IMR-90 (cell line): ENCODE results near the gene TMEM161B. TPM values are rescaled to one million over a fixed set of nuclear protein-coding genes. Genes with fewer than 3 reads are reported as not detected.

ENCODE experiments used
- ATAC-seq: fragments of 200-7000 bp; cut with Tn5 transposase; 2 replicates; pipeline ENCODE4 v1.9.1; 2020; ENCODE audit warnings: low read depth, mild to moderate bottlenecking, moderate library complexity
- BruUV-seq: library from RNA; stranded (reverse); fragments of 400-500 nt; replicated peaks from 2 replicates; lab custom pipeline; 2021; lab: Mats Ljungman, UMichigan
- CTCF ChIA-PET: fragments of 300-600 bp; formaldehyde crosslinking; extraction: SDS; loops from one replicate; lab custom pipeline; 2021; ENCODE audit warnings: antibody characterized with exemption; lab: Yijun Ruan, JAX
- POLR2A ChIA-PET: fragments of 300-600 bp; sonication (Branson Sonifier 250); formaldehyde crosslinking; loops from one replicate; lab custom pipeline; 2022; ENCODE audit warnings: antibody characterized with exemption; ENCODE audit not compliant: unreplicated experiment; lab: Charles Lee
- DNase-seq: peaks from one replicate; pipeline ENCODE4 v3.0.0; 2013
- H2AFZ ChIP-seq: replicated peaks from 2 replicates; pipeline ENCODE3; 2013; ENCODE audit warnings: low read length, mild to moderate bottlenecking; ENCODE audit not compliant: poor library complexity
- H2AK5ac ChIP-seq: 2 replicates; pipeline ENCODE4 v1.6.1; 2013; ENCODE audit warnings: low read depth, low read length, inconsistent platforms
- H2AK9ac ChIP-seq: replicated peaks from 2 replicates; pipeline ENCODE3; 2013; ENCODE audit warnings: mild to moderate bottlenecking, low read depth, low read length, moderate library complexity; ENCODE audit not compliant: poor library complexity
- H2BK120ac ChIP-seq: 2 replicates; pipeline ENCODE4 v1.6.1; 2013; ENCODE audit warnings: low read depth, low read length, inconsistent platforms
- H2BK15ac ChIP-seq: 3 replicates; pipeline ENCODE4 v1.6.1; 2013; ENCODE audit warnings: low read depth, low read length, inconsistent platforms
- H2BK20ac ChIP-seq: 2 replicates; pipeline ENCODE4 v1.6.1; 2013; ENCODE audit warnings: low read depth, mild to moderate bottlenecking, inconsistent platforms, low read length, moderate library complexity
- H2BK5ac ChIP-seq: 2 replicates; pipeline ENCODE4 v1.6.1; 2013; ENCODE audit warnings: mild to moderate bottlenecking, low read depth, low read length, inconsistent platforms; ENCODE audit not compliant: poor library complexity, severe bottlenecking
- H3K14ac ChIP-seq: replicated peaks from 2 replicates; pipeline ENCODE4 v1.6.1; 2013; ENCODE audit warnings: low read depth, low read length, inconsistent platforms
- H3K18ac ChIP-seq: 2 replicates; pipeline ENCODE4 v1.6.1; 2013; ENCODE audit warnings: low read depth, low read length, control low read depth
- H3K23ac ChIP-seq: 2 replicates; pipeline ENCODE4 v1.6.1; 2013; ENCODE audit warnings: low read depth, low read length, inconsistent platforms
- H3K27ac ChIP-seq: 2 replicates; pipeline ENCODE4 v1.5.1; 2013; ENCODE audit warnings: mild to moderate bottlenecking, control low read depth, low read length; ENCODE audit not compliant: insufficient read depth
- H3K27me3 ChIP-seq: 2 replicates; pipeline ENCODE4 v1.6.1; 2013; ENCODE audit warnings: low read length; ENCODE audit not compliant: control insufficient read depth, insufficient read depth
- H3K36me3 ChIP-seq: 2 replicates; pipeline ENCODE4 v1.6.1; 2013; ENCODE audit warnings: low read length, mixed read lengths; ENCODE audit not compliant: control insufficient read depth, insufficient read depth
- H3K4ac ChIP-seq: 2 replicates; pipeline ENCODE4 v1.6.1; 2013; ENCODE audit warnings: low read depth, low read length, inconsistent platforms
- H3K4me1 ChIP-seq: 2 replicates; pipeline ENCODE4 v1.6.1; 2013; ENCODE audit warnings: low read length, mixed read lengths; ENCODE audit not compliant: control insufficient read depth, insufficient read depth
- H3K4me2 ChIP-seq: 2 replicates; pipeline ENCODE4 v1.6.1; 2013; ENCODE audit warnings: low read depth, mild to moderate bottlenecking, control low read depth, low read length, moderate library complexity
- H3K4me3 ChIP-seq: 2 replicates; pipeline ENCODE4 v1.5.1; 2013; ENCODE audit warnings: low read depth, mild to moderate bottlenecking, control low read depth, low read length, moderate library complexity; ENCODE audit not compliant: insufficient read depth
- H3K56ac ChIP-seq: 2 replicates; pipeline ENCODE4 v1.6.1; 2013; ENCODE audit warnings: low read length, inconsistent platforms; ENCODE audit not compliant: insufficient read depth; ENCODE audit errors: extremely low read depth
- H3K79me1 ChIP-seq, 2 experiments: 2 replicates each; pipeline ENCODE4 v1.6.1; 2013; ENCODE audit warnings: low read length in 2 of 2, inconsistent platforms in 1 of 2, low read depth in 1 of 2
- H3K9ac ChIP-seq: 2 replicates; pipeline ENCODE4 v1.6.1; 2013; ENCODE audit warnings: low read depth, low read length, control low read depth
- H3K9me1 ChIP-seq: 2 replicates; pipeline ENCODE4 v1.6.1; 2013; ENCODE audit warnings: low read length, inconsistent platforms; ENCODE audit not compliant: insufficient read depth
- H3K9me3 ChIP-seq: 2 replicates; pipeline ENCODE4 v1.6.1; 2013; ENCODE audit warnings: low read length; ENCODE audit not compliant: control insufficient read depth, insufficient read depth
- H4K20me1 ChIP-seq: 2 replicates; pipeline ENCODE4 v1.6.1; 2013; ENCODE audit warnings: low read length, inconsistent platforms; ENCODE audit not compliant: insufficient read depth
- H4K5ac ChIP-seq: 2 replicates; pipeline ENCODE4 v1.6.1; 2013; ENCODE audit warnings: mild to moderate bottlenecking, low read depth, low read length, control low read depth
- H4K8ac ChIP-seq, 2 experiments: 2 replicates each; pipeline ENCODE4 v1.6.1; 2013; ENCODE audit warnings: low read depth in 2 of 2, low read length in 2 of 2, control low read depth in 1 of 2, inconsistent platforms in 1 of 2
- H4K91ac ChIP-seq: 2 replicates; pipeline ENCODE4 v1.6.1; 2013; ENCODE audit warnings: low read depth, low read length, inconsistent platforms; ENCODE audit not compliant: insufficient read depth
- BHLHE40 ChIP-seq: fragments of 150-350 bp; IDR thresholded peaks from 2 replicates; pipeline ENCODE4 v1.6.1; 2016; ENCODE audit warnings: mild to moderate bottlenecking, low read depth, low read length
- MAFK ChIP-seq: IDR thresholded peaks from 2 replicates; pipeline ENCODE4 v1.6.1; 2012; ENCODE audit warnings: low read depth, low read length, improper control_type of control experiment
- MAZ ChIP-seq: IDR thresholded peaks from 2 replicates; pipeline ENCODE4 v1.6.1; 2012; ENCODE audit warnings: low read depth, mild to moderate bottlenecking, low read length, improper control_type of control experiment, moderate library complexity, borderline replicate concordance
- MXI1 ChIP-seq: IDR thresholded peaks from 2 replicates; pipeline ENCODE4 v1.6.1; 2012; ENCODE audit warnings: low read depth, mild to moderate bottlenecking, low read length, moderate library complexity, borderline replicate concordance
- NFE2L2 ChIP-seq: fragments of 150-350 bp; IDR thresholded peaks from 2 replicates; pipeline ENCODE4 v1.6.1; 2016; ENCODE audit warnings: low read depth, mild to moderate bottlenecking, low read length
- POLR2A ChIP-seq: IDR thresholded peaks from 2 replicates; pipeline ENCODE4 v1.6.1; 2012; ENCODE audit warnings: mild to moderate bottlenecking, low read depth, low read length
- WGBS, 2 experiments: methylation state at CpG; one replicate each; pipeline versions ENCODE4 v1.1.5 to v1.1.7; 2013; ENCODE audit warnings: missing lambda C conversion rate in 2 of 2; ENCODE audit not compliant: insufficient read length in 1 of 2; ENCODE audit errors: extremely low coverage in 2 of 2; 5-methylcytosine and 5-hydroxymethylcytosine counted together
- dilution Hi-C: fragments of 300-500 bp; cut with HindIII; formaldehyde crosslinking; loops from one replicate; pipeline ENCODE4 v1.14.3; 2018; ENCODE audit warnings: low sequenced_read_pairs; ENCODE audit not compliant: unreplicated experiment
- in situ Hi-C: fragments of 300-500 bp; cut with MboI; formaldehyde crosslinking; loops from 3 replicates; pipeline ENCODE4 v1.14.3; 2019; ENCODE audit warnings: low sequenced_read_pairs, inconsistent platforms, mixed read lengths
- intact Hi-C: fragments of 100-400 bp; cut with micrococcal nuclease; formaldehyde crosslinking; loops from 2 replicates; pipeline ENCODE4 v1.10.0; 2022
- polyA plus RNA-seq, 3 experiments: library from polyadenylated mRNA; depleted of rRNA; stranded (reverse); fragments of >200 nt; gene quantifications; 2 replicates each; pipeline ENCODE4 v1.2.3, GENCODE V29; 2012; ENCODE audit warnings: low replicate concordance in 1 of 3
- total RNA-seq: library from RNA; depleted of rRNA; stranded (reverse); fragments of >200 nt; gene quantifications from 2 replicates; pipeline ENCODE4 v1.2.3, GENCODE V29; 2012
- TF ChIP-seq, protein P1 (sequence below): conservative IDR thresholded peaks from 2 replicates; pipeline ENCODE4 v1.5.1; 2012; ENCODE audit warnings: mild to moderate bottlenecking, low read depth, low read length, improper control_type of control experiment
- TF ChIP-seq, protein P2 (sequence below): fragments of 150-350 bp; IDR thresholded peaks from 2 replicates; pipeline ENCODE4 v1.6.1; 2017; ENCODE audit warnings: mild to moderate bottlenecking, antibody characterized with exemption, low read length, low read depth
- TF ChIP-seq, protein P3 (sequence below): fragments of 150-350 bp; IDR thresholded peaks from 2 replicates; pipeline ENCODE4 v1.6.1; 2016; ENCODE audit warnings: low read depth, mild to moderate bottlenecking, low read length, moderate library complexity, borderline replicate concordance

TMEM161B gene
- total and polyA plus RNA-seq, 2 of the 4 experiments (the other 2 are of a cell fraction) = 7.4 to 9.3 TPM

DNA sequence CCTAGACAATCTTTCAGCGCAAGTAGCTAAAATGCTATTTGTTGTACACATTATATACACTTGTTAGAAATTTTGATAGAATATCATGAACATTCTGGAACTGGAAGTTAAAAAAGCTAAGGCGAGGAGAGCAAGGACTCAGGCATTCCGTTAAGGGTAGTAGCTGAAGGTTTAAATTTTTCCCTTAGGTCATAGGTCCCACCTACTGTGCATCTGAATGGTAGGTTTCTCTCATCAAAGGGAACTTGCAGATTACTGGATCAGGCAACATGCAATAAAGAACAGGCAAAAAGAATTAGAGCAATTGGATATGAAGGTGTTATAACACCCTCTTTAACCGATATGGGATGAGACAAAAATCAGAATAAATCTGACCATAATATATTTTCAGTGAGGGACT, 32.8 kb downstream of the TMEM161B start:
- H2BK5ac ChIP-seq = no peak overlapping the region
- no peak overlapping the region for H4K5ac ChIP-seq
- H3K23ac ChIP-seq = no peak overlapping the region
- no peak overlapping the region for H2BK120ac ChIP-seq
- H3K18ac ChIP-seq = no peak overlapping the region
- POLR2A ChIA-PET = no interaction called here
- H3K4me3 ChIP-seq = no peak overlapping the region
- H3K79me1 ChIP-seq = peaks cover 13 to 14% of the 10 kb centered on the region in 2 experiments; a peak in 3 of 4 replicates
- H3K9me1 ChIP-seq = no peaks in the 10 kb centered on the region
- H4K91ac ChIP-seq = no peak overlapping the region
- no peak overlapping the region for H2BK15ac ChIP-seq
- no peaks in the 10 kb centered on the region for H3K4me1 ChIP-seq
- no peak overlapping the region for H2AK9ac ChIP-seq
- H3K9ac ChIP-seq = no peak overlapping the region
- H2BK20ac ChIP-seq = no peak overlapping the region
- no peak overlapping the region for H3K56ac ChIP-seq
- H3K4ac ChIP-seq = no peak overlapping the region
- H3K36me3 ChIP-seq = 0 out of 2 replicates have a peak, but pooled peaks cover 2% of the 10 kb centered on the region
- in situ Hi-C loops = no loop called here
- DNase-seq (no peak), ATAC-seq (no peak)
- dilution Hi-C loops = no loop called here
- no peaks in the 10 kb centered on the region for H3K9me3 ChIP-seq
- no TSS peak for BruUV-seq
- TF ChIP-seq MAZ (no peak), MXI1 (no peak), BHLHE40 (no peak), NFE2L2 (no peak), POLR2A (no peak), MAFK (no peak)
- TF ChIP-seq, protein P1, sequence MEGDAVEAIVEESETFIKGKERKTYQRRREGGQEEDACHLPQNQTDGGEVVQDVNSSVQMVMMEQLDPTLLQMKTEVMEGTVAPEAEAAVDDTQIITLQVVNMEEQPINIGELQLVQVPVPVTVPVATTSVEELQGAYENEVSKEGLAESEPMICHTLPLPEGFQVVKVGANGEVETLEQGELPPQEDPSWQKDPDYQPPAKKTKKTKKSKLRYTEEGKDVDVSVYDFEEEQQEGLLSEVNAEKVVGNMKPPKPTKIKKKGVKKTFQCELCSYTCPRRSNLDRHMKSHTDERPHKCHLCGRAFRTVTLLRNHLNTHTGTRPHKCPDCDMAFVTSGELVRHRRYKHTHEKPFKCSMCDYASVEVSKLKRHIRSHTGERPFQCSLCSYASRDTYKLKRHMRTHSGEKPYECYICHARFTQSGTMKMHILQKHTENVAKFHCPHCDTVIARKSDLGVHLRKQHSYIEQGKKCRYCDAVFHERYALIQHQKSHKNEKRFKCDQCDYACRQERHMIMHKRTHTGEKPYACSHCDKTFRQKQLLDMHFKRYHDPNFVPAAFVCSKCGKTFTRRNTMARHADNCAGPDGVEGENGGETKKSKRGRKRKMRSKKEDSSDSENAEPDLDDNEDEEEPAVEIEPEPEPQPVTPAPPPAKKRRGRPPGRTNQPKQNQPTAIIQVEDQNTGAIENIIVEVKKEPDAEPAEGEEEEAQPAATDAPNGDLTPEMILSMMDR = no peak
- TF ChIP-seq, protein P2, sequence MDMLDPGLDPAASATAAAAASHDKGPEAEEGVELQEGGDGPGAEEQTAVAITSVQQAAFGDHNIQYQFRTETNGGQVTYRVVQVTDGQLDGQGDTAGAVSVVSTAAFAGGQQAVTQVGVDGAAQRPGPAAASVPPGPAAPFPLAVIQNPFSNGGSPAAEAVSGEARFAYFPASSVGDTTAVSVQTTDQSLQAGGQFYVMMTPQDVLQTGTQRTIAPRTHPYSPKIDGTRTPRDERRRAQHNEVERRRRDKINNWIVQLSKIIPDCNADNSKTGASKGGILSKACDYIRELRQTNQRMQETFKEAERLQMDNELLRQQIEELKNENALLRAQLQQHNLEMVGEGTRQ = no peak
- TF ChIP-seq, protein P3, sequence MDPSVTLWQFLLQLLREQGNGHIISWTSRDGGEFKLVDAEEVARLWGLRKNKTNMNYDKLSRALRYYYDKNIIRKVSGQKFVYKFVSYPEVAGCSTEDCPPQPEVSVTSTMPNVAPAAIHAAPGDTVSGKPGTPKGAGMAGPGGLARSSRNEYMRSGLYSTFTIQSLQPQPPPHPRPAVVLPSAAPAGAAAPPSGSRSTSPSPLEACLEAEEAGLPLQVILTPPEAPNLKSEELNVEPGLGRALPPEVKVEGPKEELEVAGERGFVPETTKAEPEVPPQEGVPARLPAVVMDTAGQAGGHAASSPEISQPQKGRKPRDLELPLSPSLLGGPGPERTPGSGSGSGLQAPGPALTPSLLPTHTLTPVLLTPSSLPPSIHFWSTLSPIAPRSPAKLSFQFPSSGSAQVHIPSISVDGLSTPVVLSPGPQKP = no peak
- no peak overlapping the region for H4K8ac ChIP-seq
- no peaks in the 10 kb centered on the region for H3K27me3 ChIP-seq
- WGBS, 2 experiments = no CpG with 5 or more reads among the region's 4 CpGs
- no peak overlapping the region for H3K27ac ChIP-seq
- no peak overlapping the region for H2AK5ac ChIP-seq
- H3K4me2 ChIP-seq = no peak overlapping the region
- no peak overlapping the region for H3K14ac ChIP-seq
- H4K20me1 ChIP-seq = no peaks in the 10 kb centered on the region; the same call in 1 of the 2 replicates
- intact Hi-C loops = no loop called here
- H2AFZ ChIP-seq = no peak overlapping the region
- CTCF ChIA-PET = interaction anchor here (0.6 to 1.8 kb wide), 2 partner anchors 9 to 43 kb away, joined by 4 read pairs; no protein-coding TSS in a partner anchor
